Mesenchymal stem cell (in vitro differentiated cells and primary cell): ENCODE measurements around the gene DMD.
A peak's percentile ranks its signal among the peaks of the same experiment; 100 is the strongest.

Experiments
- DNase-seq: peaks from one replicate; pipeline ENCODE4 v3.0.0-alpha.2; 2013
- H2AFZ ChIP-seq: one replicate; pipeline ENCODE4 v1.6.1; 2013; ENCODE audit warnings: low read depth, mild to moderate bottlenecking, control low read depth, inconsistent platforms, low read length, moderate library complexity
- H2AK5ac ChIP-seq: 2 replicates; pipeline ENCODE4 v1.6.1; 2013; ENCODE audit warnings: low read length, moderate library complexity, mild to moderate bottlenecking, inconsistent platforms; ENCODE audit not compliant: severe bottlenecking
- H2BK120ac ChIP-seq: one replicate; pipeline ENCODE4 v1.6.1; 2013; ENCODE audit warnings: low read depth, mild to moderate bottlenecking, inconsistent platforms, low read length, moderate library complexity
- H2BK12ac ChIP-seq, 2 experiments: one replicate each; pipeline ENCODE4 v1.6.1; 2013; ENCODE audit warnings: inconsistent platforms in 2 of 2, low read length in 2 of 2, mild to moderate bottlenecking in 2 of 2, moderate library complexity in 2 of 2, control low read depth in 1 of 2
- H2BK15ac ChIP-seq: one replicate; pipeline ENCODE4 v1.6.1; 2013; ENCODE audit warnings: mild to moderate bottlenecking, low read depth, inconsistent platforms; ENCODE audit not compliant: poor library complexity, severe bottlenecking
- H2BK5ac ChIP-seq: 2 replicates; pipeline ENCODE4 v1.6.1; 2013; ENCODE audit warnings: low read depth, mild to moderate bottlenecking, low read length, control low read depth, inconsistent platforms; ENCODE audit not compliant: poor library complexity, severe bottlenecking
- H3K14ac ChIP-seq, 2 experiments: one replicate each; pipeline ENCODE4 v1.6.1; 2013; ENCODE audit warnings: inconsistent platforms in 2 of 2, low read length in 2 of 2, control low read depth in 1 of 2, mild to moderate bottlenecking in 1 of 2, moderate library complexity in 1 of 2
- H3K18ac ChIP-seq, 2 experiments: one replicate each; pipeline ENCODE4 v1.6.1; 2013; ENCODE audit warnings: inconsistent platforms in 2 of 2, low read length in 2 of 2, control low read depth in 1 of 2, low read depth in 1 of 2, mild to moderate bottlenecking in 1 of 2
- H3K23ac ChIP-seq, 2 experiments: one replicate each; pipeline ENCODE4 v1.6.1; 2013; ENCODE audit warnings: inconsistent platforms in 2 of 2, low read length in 2 of 2, mild to moderate bottlenecking in 2 of 2, moderate library complexity in 2 of 2, control low read depth in 1 of 2
- H3K27ac ChIP-seq: 2 replicates; pipeline ENCODE4 v1.5.1; 2013; ENCODE audit warnings: mild to moderate bottlenecking, moderate library complexity, low read length, control low read depth, inconsistent platforms; ENCODE audit not compliant: poor library complexity, severe bottlenecking
- H3K27me3 ChIP-seq, 2 experiments: 2 replicates each; pipeline versions ENCODE4 v1.6.1 to v1.7.0; 2013; ENCODE audit warnings: low read length in 2 of 2, mild to moderate bottlenecking in 2 of 2, moderate library complexity in 2 of 2, control low read depth in 1 of 2, inconsistent platforms in 1 of 2; ENCODE audit not compliant: control insufficient read depth in 1 of 2, insufficient read depth in 1 of 2
- H3K36me3 ChIP-seq, 2 experiments: 2 replicates each; pipeline versions ENCODE4 v1.6.1 to v1.7.0; 2013; ENCODE audit warnings: low read length in 2 of 2, control low read depth in 1 of 2, inconsistent platforms in 1 of 2, low read depth in 1 of 2, mild to moderate bottlenecking in 1 of 2; ENCODE audit not compliant: insufficient read depth in 2 of 2, control insufficient read depth in 1 of 2
- H3K4ac ChIP-seq, 2 experiments: one replicate each; pipeline ENCODE4 v1.6.1; 2013; ENCODE audit warnings: inconsistent platforms in 2 of 2, low read length in 2 of 2, mild to moderate bottlenecking in 2 of 2, moderate library complexity in 2 of 2, control low read depth in 1 of 2, low read depth in 1 of 2
- H3K4me1 ChIP-seq: 2 replicates; pipeline ENCODE4 v1.6.1; 2013; ENCODE audit warnings: low read depth, low read length, control low read depth; ENCODE audit not compliant: control insufficient read depth, insufficient read depth
- H3K4me2 ChIP-seq: 2 replicates; pipeline ENCODE4 v1.6.1; 2013; ENCODE audit warnings: low read length, mild to moderate bottlenecking, inconsistent platforms; ENCODE audit not compliant: poor library complexity, severe bottlenecking
- H3K4me3 ChIP-seq, 2 experiments: 2 replicates each; pipeline versions ENCODE4 v1.5.1 to v1.7.0; 2013; ENCODE audit warnings: low read length in 2 of 2, mild to moderate bottlenecking in 2 of 2, control low read depth in 1 of 2, low read depth in 1 of 2; ENCODE audit not compliant: insufficient read depth in 1 of 2
- H3K79me1 ChIP-seq: replicated peaks from 2 replicates; pipeline ENCODE4 v1.6.1; 2013; ENCODE audit warnings: mild to moderate bottlenecking, control low read depth, low read length, inconsistent platforms; ENCODE audit not compliant: poor library complexity, severe bottlenecking
- H3K9ac ChIP-seq: 2 replicates; pipeline ENCODE4 v1.7.0; 2013; ENCODE audit warnings: mild to moderate bottlenecking, low read length, moderate library complexity
- H3K9me3 ChIP-seq: 2 replicates; pipeline ENCODE4 v1.7.0; 2013; ENCODE audit warnings: mild to moderate bottlenecking, low read length; ENCODE audit not compliant: control insufficient read depth
- H4K8ac ChIP-seq: one replicate; pipeline ENCODE4 v1.6.1; 2013; ENCODE audit warnings: inconsistent platforms, mild to moderate bottlenecking, low read length, moderate library complexity
- H4K91ac ChIP-seq: one replicate; pipeline ENCODE4 v1.6.1; 2013; ENCODE audit warnings: mild to moderate bottlenecking, low read length, inconsistent platforms
- WGBS: methylation state at CpG from one replicate; pipeline ENCODE4 v1.1.7; 2013; ENCODE audit warnings: mixed read lengths; 5-methylcytosine and 5-hydroxymethylcytosine counted together

The DMD gene

GRCh38 chrX:32687379-32687778, 524.0 kb downstream of the DMD start:
- no peaks in the 10 kb centered on the region for H3K9me3 ChIP-seq
- WGBS: no CpG with 5 or more reads among the region's 1 CpG

GRCh38 chrX:32678487-32678886, 532.9 kb downstream of the DMD start:
- Histone ChIP-seq H2BK5ac (no peak overlapping the region), H3K23ac (no peak overlapping the region), H3K18ac (no peak overlapping the region), H4K91ac (no peak overlapping the region), H3K36me3 (no peaks in the 10 kb centered on the region), H3K4me1 (no peaks in the 10 kb centered on the region), H2BK15ac (no peak overlapping the region), H3K9me3 (no peaks in the 10 kb centered on the region), H2AK5ac (no peak overlapping the region), H3K4ac (no peak overlapping the region), H3K27me3 (no peaks in the 10 kb centered on the region), H2BK120ac (no peak overlapping the region), H3K4me3 (no peak overlapping the region), H3K27ac (no peak overlapping the region), H2AFZ (no peak overlapping the region), H3K9ac (no peak overlapping the region), H3K79me1 (no peaks in the 10 kb centered on the region), H3K14ac (no peak overlapping the region), H2BK12ac (no peak overlapping the region), H3K4me2 (no peak overlapping the region), H4K8ac (no peak overlapping the region)
- no peak for DNase-seq
- WGBS: 84% methylated on average over 1 of the region's 5 CpGs

More at GRCh38 chrX:32687379-32687778, 524.0 kb downstream of the DMD start:
- no peak overlapping the region for H4K91ac ChIP-seq
- H2BK120ac ChIP-seq: no peak overlapping the region
- H3K27ac ChIP-seq: no peak overlapping the region
- no peak overlapping the region for H2BK5ac ChIP-seq
- H4K8ac ChIP-seq: no peak overlapping the region
- H3K4ac ChIP-seq: no peak overlapping the region
- no peak overlapping the region for H3K9ac ChIP-seq
- no peaks in the 10 kb centered on the region for H3K36me3 ChIP-seq
- no peak overlapping the region for H3K18ac ChIP-seq
- H2AK5ac ChIP-seq: no peak overlapping the region
- no peaks in the 10 kb centered on the region for H3K79me1 ChIP-seq
- no peak overlapping the region for H2BK12ac ChIP-seq
- H3K23ac ChIP-seq: no peak overlapping the region
- no peak overlapping the region for H3K4me3 ChIP-seq
- no peak overlapping the region for H3K4me2 ChIP-seq
- no peak overlapping the region for H3K14ac ChIP-seq
- H2BK15ac ChIP-seq: no peak overlapping the region
- no peak overlapping the region for H2AFZ ChIP-seq
- H3K27me3 ChIP-seq: no peaks in the 10 kb centered on the region
- DNase-seq: no peak
- H3K4me1 ChIP-seq: no peaks in the 10 kb centered on the region

- H3K36me3 ChIP-seq: no peaks in the 10 kb centered on the region
- H3K14ac ChIP-seq: no peak overlapping the region
- H3K27me3 ChIP-seq: no peaks in the 10 kb centered on the region
- H4K8ac ChIP-seq: no peak overlapping the region
- 49% methylated on average over 2 of the region's 4 CpGs for WGBS
- no peak overlapping the region for H4K91ac ChIP-seq
- H3K23ac ChIP-seq: no peak overlapping the region
- peak; percentile 0 for DNase-seq
- H2BK5ac ChIP-seq: no peak overlapping the region
- no peak overlapping the region for H2BK12ac ChIP-seq
- H3K9ac ChIP-seq: no peak overlapping the region
- no peak overlapping the region for H3K4me3 ChIP-seq
- H2AK5ac ChIP-seq: no peak overlapping the region
- H3K4ac ChIP-seq: no peak overlapping the region
- H2BK15ac ChIP-seq: no peak overlapping the region
- no peak overlapping the region for H2AFZ ChIP-seq
- H2BK120ac ChIP-seq: no peak overlapping the region
- H3K4me1 ChIP-seq: no peaks in the 10 kb centered on the region
- no peak overlapping the region for H3K4me2 ChIP-seq
- H3K18ac ChIP-seq: no peak overlapping the region
- no peak overlapping the region for H3K27ac ChIP-seq
- H3K9me3 ChIP-seq: no peaks in the 10 kb centered on the region
- no peaks in the 10 kb centered on the region for H3K79me1 ChIP-seq
Measured at GRCh38 chrX:32673193-32673592, 538.2 kb downstream of the DMD start.

- H3K23ac ChIP-seq: no peak overlapping the region
- no peaks in the 10 kb centered on the region for H3K9me3 ChIP-seq
- no peak overlapping the region for H2BK12ac ChIP-seq
- H2AK5ac ChIP-seq: no peak overlapping the region
- H3K18ac ChIP-seq: no peak overlapping the region
- H3K36me3 ChIP-seq: no peaks in the 10 kb centered on the region
- H3K4ac ChIP-seq: no peak overlapping the region
- no peaks in the 10 kb centered on the region for H3K4me1 ChIP-seq
- H2BK120ac ChIP-seq: no peak overlapping the region
- H3K4me2 ChIP-seq: no peak overlapping the region
- H3K27me3 ChIP-seq: no peaks in the 10 kb centered on the region
- H3K9ac ChIP-seq: no peak overlapping the region
- H3K4me3 ChIP-seq: no peak overlapping the region
- no peak overlapping the region for H2AFZ ChIP-seq
- no peaks in the 10 kb centered on the region for H3K79me1 ChIP-seq
- no peak overlapping the region for H4K8ac ChIP-seq
- H4K91ac ChIP-seq: no peak overlapping the region
- H3K14ac ChIP-seq: no peak overlapping the region
- WGBS: no CpG with 5 or more reads among the region's 2 CpGs
- H2BK5ac ChIP-seq: no peak overlapping the region
- no peak for DNase-seq
- H3K27ac ChIP-seq: no peak overlapping the region
- H2BK15ac ChIP-seq: no peak overlapping the region
Measured at GRCh38 chrX:32662516-32662915, 548.8 kb downstream of the DMD start.
